Measurements from ENCODE around the gene PITX3.

The PITX3 gene

DNA sequence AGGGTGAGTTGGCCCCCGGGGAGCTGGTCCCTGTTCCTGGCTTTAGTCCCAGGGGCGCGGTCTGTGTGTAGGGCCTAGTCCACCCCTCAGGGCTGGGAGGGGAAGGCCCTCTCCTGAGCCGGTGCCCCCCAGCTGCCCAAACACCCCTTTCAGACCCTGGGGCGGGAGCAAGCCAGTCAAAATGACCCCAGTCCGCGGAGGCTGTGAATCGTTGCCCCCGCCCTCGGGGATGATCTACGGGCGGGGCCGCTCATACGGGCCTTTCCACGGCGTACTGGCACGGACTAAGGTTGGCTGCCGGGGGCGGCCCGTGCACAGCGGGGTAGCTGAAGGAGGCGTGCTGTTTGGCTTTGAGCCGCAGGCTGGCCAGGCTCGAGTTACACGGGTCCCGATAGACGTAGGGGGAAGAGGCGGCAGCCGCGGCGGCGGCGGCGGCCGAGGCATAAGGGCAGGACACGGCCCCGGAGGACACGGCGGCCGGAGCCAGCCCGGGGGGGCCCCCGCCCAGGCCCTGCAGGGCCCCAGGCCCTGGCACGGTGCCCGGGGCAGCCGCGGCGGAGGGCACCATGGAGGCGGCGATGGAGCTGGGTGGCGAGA lies 10.9 kb downstream of the PITX3 start:
- H3K27me3 ChIP-seq (ENCODE audit: insufficient read depth, poor library complexity, severe bottlenecking): peaks cover 11% of the 10 kb centered on the region
- no peak overlapping the region for H3K27ac ChIP-seq (replicated peaks)
- TF ChIP-seq, protein P1, sequence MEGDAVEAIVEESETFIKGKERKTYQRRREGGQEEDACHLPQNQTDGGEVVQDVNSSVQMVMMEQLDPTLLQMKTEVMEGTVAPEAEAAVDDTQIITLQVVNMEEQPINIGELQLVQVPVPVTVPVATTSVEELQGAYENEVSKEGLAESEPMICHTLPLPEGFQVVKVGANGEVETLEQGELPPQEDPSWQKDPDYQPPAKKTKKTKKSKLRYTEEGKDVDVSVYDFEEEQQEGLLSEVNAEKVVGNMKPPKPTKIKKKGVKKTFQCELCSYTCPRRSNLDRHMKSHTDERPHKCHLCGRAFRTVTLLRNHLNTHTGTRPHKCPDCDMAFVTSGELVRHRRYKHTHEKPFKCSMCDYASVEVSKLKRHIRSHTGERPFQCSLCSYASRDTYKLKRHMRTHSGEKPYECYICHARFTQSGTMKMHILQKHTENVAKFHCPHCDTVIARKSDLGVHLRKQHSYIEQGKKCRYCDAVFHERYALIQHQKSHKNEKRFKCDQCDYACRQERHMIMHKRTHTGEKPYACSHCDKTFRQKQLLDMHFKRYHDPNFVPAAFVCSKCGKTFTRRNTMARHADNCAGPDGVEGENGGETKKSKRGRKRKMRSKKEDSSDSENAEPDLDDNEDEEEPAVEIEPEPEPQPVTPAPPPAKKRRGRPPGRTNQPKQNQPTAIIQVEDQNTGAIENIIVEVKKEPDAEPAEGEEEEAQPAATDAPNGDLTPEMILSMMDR (IDR thresholded peaks at IDR 0.05; ENCODE audit: insufficient read depth, low read length): no peak
- no peak for TF ChIP-seq POLR2AphosphoS5 (IDR thresholded peaks at IDR 0.05; ENCODE audit: low read depth)
- TF ChIP-seq, protein P2, sequence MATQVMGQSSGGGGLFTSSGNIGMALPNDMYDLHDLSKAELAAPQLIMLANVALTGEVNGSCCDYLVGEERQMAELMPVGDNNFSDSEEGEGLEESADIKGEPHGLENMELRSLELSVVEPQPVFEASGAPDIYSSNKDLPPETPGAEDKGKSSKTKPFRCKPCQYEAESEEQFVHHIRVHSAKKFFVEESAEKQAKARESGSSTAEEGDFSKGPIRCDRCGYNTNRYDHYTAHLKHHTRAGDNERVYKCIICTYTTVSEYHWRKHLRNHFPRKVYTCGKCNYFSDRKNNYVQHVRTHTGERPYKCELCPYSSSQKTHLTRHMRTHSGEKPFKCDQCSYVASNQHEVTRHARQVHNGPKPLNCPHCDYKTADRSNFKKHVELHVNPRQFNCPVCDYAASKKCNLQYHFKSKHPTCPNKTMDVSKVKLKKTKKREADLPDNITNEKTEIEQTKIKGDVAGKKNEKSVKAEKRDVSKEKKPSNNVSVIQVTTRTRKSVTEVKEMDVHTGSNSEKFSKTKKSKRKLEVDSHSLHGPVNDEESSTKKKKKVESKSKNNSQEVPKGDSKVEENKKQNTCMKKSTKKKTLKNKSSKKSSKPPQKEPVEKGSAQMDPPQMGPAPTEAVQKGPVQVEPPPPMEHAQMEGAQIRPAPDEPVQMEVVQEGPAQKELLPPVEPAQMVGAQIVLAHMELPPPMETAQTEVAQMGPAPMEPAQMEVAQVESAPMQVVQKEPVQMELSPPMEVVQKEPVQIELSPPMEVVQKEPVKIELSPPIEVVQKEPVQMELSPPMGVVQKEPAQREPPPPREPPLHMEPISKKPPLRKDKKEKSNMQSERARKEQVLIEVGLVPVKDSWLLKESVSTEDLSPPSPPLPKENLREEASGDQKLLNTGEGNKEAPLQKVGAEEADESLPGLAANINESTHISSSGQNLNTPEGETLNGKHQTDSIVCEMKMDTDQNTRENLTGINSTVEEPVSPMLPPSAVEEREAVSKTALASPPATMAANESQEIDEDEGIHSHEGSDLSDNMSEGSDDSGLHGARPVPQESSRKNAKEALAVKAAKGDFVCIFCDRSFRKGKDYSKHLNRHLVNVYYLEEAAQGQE (IDR thresholded peaks at IDR 0.05; ENCODE audit: insufficient replicate concordance, low read depth): no peak
- no peak for TF ChIP-seq GABPA (IDR thresholded peaks at IDR 0.05; ENCODE audit: low read depth)
- no peak for TF ChIP-seq SPI1 (IDR thresholded peaks at IDR 0.05; ENCODE audit: borderline replicate concordance, low read depth)
- no peak for DNase-seq (ENCODE audit: low read depth in 1 of 2, low spot score in 1 of 2)
- peak overlapping the region; percentile 41 for H3K4me3 ChIP-seq (replicated peaks; ENCODE audit: insufficient read depth, low read length)

DNA sequence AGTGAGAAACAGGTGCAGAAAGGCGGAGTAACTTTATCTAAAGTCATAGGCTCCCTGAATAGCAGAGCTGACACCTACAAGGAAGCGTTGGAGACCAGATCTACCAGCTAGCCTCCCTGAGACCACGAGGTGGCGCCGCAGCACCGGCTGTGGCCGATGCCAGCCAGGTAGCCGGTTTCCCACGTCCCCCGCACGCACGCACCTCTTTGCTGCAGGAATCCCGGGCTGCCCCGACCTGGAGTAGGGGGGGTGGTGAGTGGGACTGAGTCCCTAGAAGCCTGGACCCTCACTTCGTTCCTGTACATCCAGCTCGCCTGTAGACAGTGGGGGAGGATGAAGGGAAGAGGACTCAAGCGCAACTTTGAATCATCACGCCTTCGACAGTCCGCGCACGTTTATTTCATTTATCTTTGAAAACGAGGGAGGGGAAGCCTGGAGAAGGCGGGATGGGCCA lies 11.5 kb downstream of the PITX3 start:
- no peak overlapping the region for H3K27ac ChIP-seq (replicated peaks)
- peak; percentile 60 to 81 for DNase-seq (ENCODE audit: low read depth in 1 of 2, low spot score in 1 of 2)
- H3K27me3 ChIP-seq (ENCODE audit: insufficient read depth, poor library complexity, severe bottlenecking): peaks cover 8% of the 10 kb centered on the region
- TF ChIP-seq POLR2AphosphoS5 (IDR thresholded peaks at IDR 0.05; ENCODE audit: low read depth) (no peak), SPI1 (IDR thresholded peaks at IDR 0.05; ENCODE audit: borderline replicate concordance, low read depth) (no peak)
- TF ChIP-seq, protein P1 (IDR thresholded peaks at IDR 0.05; ENCODE audit: insufficient read depth, low read length): peak; percentile 92
- no peak overlapping the region for H3K4me3 ChIP-seq (replicated peaks; ENCODE audit: insufficient read depth, low read length)

DNA sequence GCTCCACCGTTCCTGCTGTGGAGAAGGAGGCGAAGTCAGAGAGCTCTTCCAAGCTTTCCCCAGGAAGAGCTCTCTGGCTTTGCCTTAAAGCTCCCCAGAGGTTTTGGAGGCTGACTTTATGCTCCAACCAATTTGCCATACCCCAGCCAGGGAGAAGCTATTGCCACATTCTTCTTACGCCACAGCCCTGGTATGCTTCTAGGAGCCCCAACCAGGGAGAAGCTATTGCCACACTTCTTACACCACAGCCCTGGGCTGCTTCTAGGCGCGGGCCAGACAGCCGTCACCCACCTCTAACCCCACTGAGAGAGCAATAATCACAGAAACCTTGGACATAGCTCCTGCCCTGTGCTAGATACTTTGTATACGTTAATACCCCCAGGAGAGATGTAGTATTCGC lies 14.3 kb downstream of the PITX3 start:
- Histone ChIP-seq H3K27me3 (ENCODE audit: insufficient read depth, poor library complexity, severe bottlenecking) (peaks cover 8% of the 10 kb centered on the region), H3K27ac (replicated peaks) (peak overlapping the region; percentile 52), H3K4me3 (replicated peaks; ENCODE audit: insufficient read depth, low read length) (peak overlapping the region; percentile 40)
- peak; percentile 95 to 96 for DNase-seq (ENCODE audit: low read depth in 1 of 2, low spot score in 1 of 2)
- TF ChIP-seq SPI1 (IDR thresholded peaks at IDR 0.05; ENCODE audit: borderline replicate concordance, low read depth): no peak
- TF ChIP-seq, protein P1 (IDR thresholded peaks at IDR 0.05; ENCODE audit: insufficient read depth, low read length): no peak
- TF ChIP-seq POLR2AphosphoS5 (IDR thresholded peaks at IDR 0.05; ENCODE audit: low read depth): peak; percentile 59; the same call in 1 of the 2 replicates
- TF ChIP-seq GABPA (IDR thresholded peaks at IDR 0.05; ENCODE audit: low read depth): no peak
- TF ChIP-seq, protein P2 (IDR thresholded peaks at IDR 0.05; ENCODE audit: insufficient replicate concordance, low read depth): peak; percentile 40

DNA sequence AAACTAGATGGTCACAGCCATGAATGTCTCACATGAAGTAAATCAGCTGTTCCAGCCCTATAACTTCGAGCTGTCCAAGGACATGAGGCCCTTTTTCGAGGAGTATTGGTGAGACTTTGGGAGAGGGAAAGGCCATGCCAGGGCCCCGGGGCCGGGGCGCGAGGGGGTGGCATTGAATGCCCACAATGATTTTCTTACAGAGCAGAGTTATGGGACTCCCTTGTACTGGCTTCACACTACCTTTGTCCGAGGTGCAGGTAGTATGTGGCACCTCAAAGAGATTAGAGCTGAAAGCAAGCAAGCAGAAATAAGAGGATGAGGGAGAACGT lies 14.8 kb downstream of the PITX3 start:
- peak overlapping the region; percentile 40 for H3K4me3 ChIP-seq (replicated peaks; ENCODE audit: insufficient read depth, low read length)
- peaks cover 8% of the 10 kb centered on the region for H3K27me3 ChIP-seq (ENCODE audit: insufficient read depth, poor library complexity, severe bottlenecking)

More for the DNA sequence above, 14.8 kb downstream of the PITX3 start:
- peak overlapping the region; percentile 52 for H3K27ac ChIP-seq (replicated peaks)
- no peak for DNase-seq (ENCODE audit: low read depth in 1 of 2, low spot score in 1 of 2)
- TF ChIP-seq POLR2AphosphoS5 (IDR thresholded peaks at IDR 0.05; ENCODE audit: low read depth): no peak
- TF ChIP-seq SPI1 (IDR thresholded peaks at IDR 0.05; ENCODE audit: borderline replicate concordance, low read depth): no peak; the same call in 1 of the 2 replicates
- TF ChIP-seq, protein P1 (IDR thresholded peaks at IDR 0.05; ENCODE audit: insufficient read depth, low read length): no peak
- TF ChIP-seq GABPA (IDR thresholded peaks at IDR 0.05; ENCODE audit: low read depth): no peak
- TF ChIP-seq, protein P2 (IDR thresholded peaks at IDR 0.05; ENCODE audit: insufficient replicate concordance, low read depth): no peak
